Naive thymus-derived CD4-positive, alpha-beta T cell (primary cell): Measurements from ENCODE around the gene UBASH3A. TPM values are rescaled to one million over a fixed set of nuclear protein-coding genes. Genes with fewer than 3 reads are reported as not detected.
"Not testable (repeated sequence)": the region's sequence is repeated elsewhere in the genome, so short reads cannot be mapped to it uniquely, and the experiment has no call there.

ENCODE experiments used
- ATAC-seq: fragments of 150-1000 bp; cut with Tn5 transposase; 2 replicates; pipeline ENCODE4 v1.10.0; 2021; ENCODE audit warnings: mild to moderate bottlenecking, moderate library complexity
- CTCF ChIA-PET: fragments of 350-600 bp; sonication (Branson Sonifier 250); formaldehyde crosslinking; loops from one replicate; lab custom pipeline; 2021; ENCODE audit warnings: antibody characterized with exemption; lab: Charles Lee
- POLR2A ChIA-PET: fragments of 350-600 bp; sonication (Branson Sonifier 250); formaldehyde crosslinking; loops from one replicate; lab custom pipeline; 2021; ENCODE audit warnings: antibody characterized with exemption, inconsistent platforms; lab: Charles Lee
- DNase-seq, 9 donors: peaks; one replicate each; pipeline versions ENCODE4 v3.0.0 to v3.0.0-alpha.2; 2020 to 2022; ENCODE audit warnings: mixed read lengths in 1 of 9
- H3K27ac ChIP-seq: one replicate; pipeline ENCODE4 v1.7.0; 2013; ENCODE audit warnings: mild to moderate bottlenecking, low read depth, low read length, moderate library complexity
- H3K27me3 ChIP-seq, 2 donors: one replicate each; pipeline ENCODE4 v1.7.0; 2013; ENCODE audit warnings: low read length in 2 of 2, mild to moderate bottlenecking in 2 of 2, moderate library complexity in 2 of 2; ENCODE audit not compliant: control insufficient read depth in 2 of 2, insufficient read depth in 2 of 2
- H3K36me3 ChIP-seq, 3 experiments: 1 replicate in 2 of 3; 2 replicates in 1 of 3; pipeline ENCODE4 v1.7.0; 2013; ENCODE audit warnings: low read length in 3 of 3, mild to moderate bottlenecking in 3 of 3, moderate library complexity in 1 of 3; ENCODE audit not compliant: insufficient read depth in 3 of 3, control insufficient read depth in 2 of 3
- H3K4me1 ChIP-seq, 2 donors: one replicate each; pipeline ENCODE4 v1.7.0; 2013; ENCODE audit warnings: low read length in 2 of 2, mild to moderate bottlenecking in 2 of 2, moderate library complexity in 1 of 2; ENCODE audit not compliant: control insufficient read depth in 2 of 2, insufficient read depth in 2 of 2
- H3K4me3 ChIP-seq: 2 replicates; pipeline ENCODE4 v1.7.0; 2013; ENCODE audit warnings: mild to moderate bottlenecking, low read length
- H3K9me3 ChIP-seq, 3 experiments: 1 replicate in 2 of 3; 2 replicates in 1 of 3; pipeline ENCODE4 v1.7.0; 2013; ENCODE audit warnings: low read length in 3 of 3; ENCODE audit not compliant: control insufficient read depth in 2 of 3
- H3K27ac Mint-ChIP-seq, 9 donors: one replicate each; pipeline ENCODE4 v1.8.0; 2020 to 2022; ENCODE audit warnings: mixed read lengths in 9 of 9, mild to moderate bottlenecking in 8 of 9, moderate library complexity in 5 of 9, inconsistent platforms in 2 of 9
- H3K27me3 Mint-ChIP-seq, 5 donors: one replicate each; pipeline ENCODE4 v1.8.0; 2021 to 2022; ENCODE audit warnings: mixed read lengths in 5 of 5, mild to moderate bottlenecking in 1 of 5
- H3K36me3 Mint-ChIP-seq, 5 donors: one replicate each; pipeline ENCODE4 v1.8.0; 2020 to 2022; ENCODE audit warnings: mixed read lengths in 5 of 5, mild to moderate bottlenecking in 3 of 5, inconsistent platforms in 1 of 5
- H3K4me1 Mint-ChIP-seq, 7 donors: one replicate each; pipeline ENCODE4 v1.8.0; 2020 to 2022; ENCODE audit warnings: mixed read lengths in 7 of 7, mild to moderate bottlenecking in 3 of 7, inconsistent platforms in 1 of 7
- H3K4me3 Mint-ChIP-seq, 10 donors: one replicate each; pipeline ENCODE4 v1.8.0; 2020 to 2022; ENCODE audit warnings: mild to moderate bottlenecking in 10 of 10, mixed read lengths in 10 of 10, moderate library complexity in 6 of 10, inconsistent platforms in 2 of 10
- H3K9me3 Mint-ChIP-seq, 11 donors: one replicate each; pipeline ENCODE4 v1.8.0; 2020 to 2022; ENCODE audit warnings: mixed read lengths in 11 of 11, mild to moderate bottlenecking in 4 of 11, inconsistent platforms in 1 of 11, moderate library complexity in 1 of 11
- intact Hi-C, 2 donors: fragments of 100-400 bp; cut with micrococcal nuclease; formaldehyde crosslinking; loops; one replicate each; pipeline ENCODE4 v1.15.1; 2023
- polyA plus RNA-seq, 2 donors: library from polyadenylated mRNA; unstranded; fragments of 300-500 nt; fragmentation: Illumina TruSeq; gene quantifications; one replicate each; pipeline ENCODE4 v1.2.3, GENCODE V29; 2021
- total RNA-seq, 6 experiments: library from RNA in 5 of 6; stranded (reverse) in 5 of 6; gene quantifications; 1 replicate in 5 of 6; 2 replicates in 1 of 6; pipeline ENCODE4 v1.2.3 and lab custom pipeline; 2021 to 2026

The UBASH3A gene
- total and polyA plus RNA-seq, 7 experiments from 2014 or later, result 41.9 to 101 (median 91.7) TPM

DNA sequence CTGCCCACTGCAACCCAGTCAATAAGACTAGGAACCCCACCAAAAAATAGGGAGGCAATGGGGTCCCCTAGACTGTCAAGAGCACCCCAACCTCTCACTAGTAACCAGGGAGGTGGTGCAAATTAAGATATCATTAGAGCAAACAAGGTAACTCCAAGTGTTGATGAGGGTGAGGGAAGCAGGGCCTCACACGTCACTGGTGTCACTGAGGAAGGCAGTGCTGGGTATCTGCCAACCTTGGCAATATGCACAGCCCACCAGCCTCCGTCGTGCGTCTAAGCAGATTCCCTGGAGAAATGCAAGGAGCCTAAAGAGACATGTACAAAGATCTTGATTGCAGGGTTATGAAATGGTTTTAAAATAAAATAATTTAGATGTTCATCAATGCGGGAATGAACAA is 3.8 kb downstream of the UBASH3A start:
- H3K27me3 Mint-ChIP-seq, result no peaks in the 10 kb centered on the region
- DNase-seq (no peak), ATAC-seq (no peak)
- H3K9me3 Mint-ChIP-seq, result peaks cover 0 to 4% (median 0%) of the 10 kb centered on the region in 11 donors
- Histone ChIP-seq H3K4me1 (peaks cover 54 to 63% of the 10 kb centered on the region in 2 donors), H3K9me3 (no peaks in the 10 kb centered on the region), H3K27me3 (no peaks in the 10 kb centered on the region), H3K27ac (peak overlapping the region; percentile 89), H3K4me3 (peak overlapping the region; percentile 66), H3K36me3 (peaks cover 31 to 52% (median 35%) of the 10 kb centered on the region in 3 experiments)
- intact Hi-C loops, result loop anchor here in 1 of 2 donors (10.0 kb wide), 1 partner anchor 393 kb away; the partner anchor contains the start of gene ZBTB21
- POLR2A ChIA-PET, result interaction anchor here (0.9 to 3.2 kb wide), 4 partner anchors 9 to 17 kb away, joined by 3 to 12 read pairs (median 7); no protein-coding TSS in a partner anchor
- peaks cover 33 to 55% (median 50%) of the 10 kb centered on the region in 7 donors for H3K4me1 Mint-ChIP-seq
- H3K36me3 Mint-ChIP-seq, result peaks cover 5 to 42% (median 30%) of the 10 kb centered on the region in 5 donors
- H3K27ac Mint-ChIP-seq, result peak overlapping the region in 8 of 9 donors; percentile 61 to 99 (median 90)
- CTCF ChIA-PET, result no interaction called here
- peak overlapping the region; percentile 82 to 99 (median 94) for H3K4me3 Mint-ChIP-seq

- Histone ChIP-seq H3K27ac (peak overlapping the region; percentile 89), H3K4me1 (peaks cover 53 to 61% of the 10 kb centered on the region in 2 donors), H3K36me3 (peaks cover 40 to 65% (median 47%) of the 10 kb centered on the region in 3 experiments)
- intact Hi-C loops, result loop anchor here in 1 of 2 donors (10.0 kb wide), 1 partner anchor 394 kb away; the partner anchor contains the start of gene ZBTB21
- H3K9me3 ChIP-seq, H3K9me3 Mint-ChIP-seq, H3K4me3 ChIP-seq, DNase-seq, H3K27me3 Mint-ChIP-seq, H3K27me3 ChIP-seq, ATAC-seq: not testable (repeated sequence)
- ChIA-PET CTCF (interaction anchor here (1.0 to 1.7 kb wide), 2 partner anchors 13 to 72 kb away, joined by 3 to 4 read pairs; no protein-coding TSS in a partner anchor), POLR2A (interaction anchor here (0.6 to 3.2 kb wide), 4 partner anchors 12 to 41 kb away, joined by 3 to 12 read pairs (median 10); no protein-coding TSS in a partner anchor)
- Mint-ChIP-seq H3K4me3 (peak overlapping the region in 4 of 10 donors; percentile 82 to 98 (median 96)), H3K4me1 (peaks cover 28 to 55% (median 44%) of the 10 kb centered on the region in 7 donors), H3K36me3 (peaks cover 8 to 48% (median 39%) of the 10 kb centered on the region in 5 donors), H3K27ac (peak overlapping the region in 7 of 9 donors; percentile 65 to 99 (median 88))
These were observed 5.0 kb downstream of the UBASH3A start for GRCh38 chr21:42408718-42409117.

DNA sequence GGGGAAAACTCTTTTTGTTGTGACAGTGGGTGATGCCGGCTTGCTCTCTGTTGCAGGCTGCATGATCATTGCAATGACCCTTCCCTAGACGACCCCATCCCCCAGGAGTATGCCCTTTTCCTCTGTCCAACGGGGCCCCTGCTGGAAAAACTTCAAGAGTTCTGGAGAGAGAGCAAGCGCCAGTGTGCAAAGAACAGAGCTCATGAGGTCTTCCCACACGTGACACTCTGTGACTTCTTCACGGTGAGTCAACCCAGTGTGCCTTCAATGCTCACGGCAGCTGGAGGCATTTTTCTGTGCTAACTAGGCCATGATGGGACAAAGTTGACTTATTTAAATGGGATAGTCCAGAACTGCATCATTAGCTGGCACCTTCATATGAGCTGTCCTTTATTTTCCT is 5.7 kb downstream of the UBASH3A start:
- no peak for DNase-seq
- Mint-ChIP-seq H3K4me3 (peak overlapping the region in 9 of 10 donors; percentile 18 to 82 (median 43)), H3K27ac (peak overlapping the region in 6 of 9 donors; percentile 69 to 88 (median 79)), H3K9me3 (no peaks in the 10 kb centered on the region), H3K27me3 (no peaks in the 10 kb centered on the region), H3K4me1 (peaks cover 34 to 60% (median 49%) of the 10 kb centered on the region in 7 donors), H3K36me3 (peaks cover 13 to 53% (median 43%) of the 10 kb centered on the region in 5 donors)
- H3K4me1 ChIP-seq, result peaks cover 59 to 68% of the 10 kb centered on the region in 2 donors
- intact Hi-C loops, result loop anchor here in 1 of 2 donors (10.0 kb wide), 1 partner anchor 395 kb away; the partner anchor contains the start of gene ZBTB21
- H3K27ac ChIP-seq, result peak overlapping the region; percentile 60
- no peaks in the 10 kb centered on the region for H3K9me3 ChIP-seq
- no peak overlapping the region for H3K4me3 ChIP-seq
- ChIA-PET CTCF (interaction anchor here (1.0 to 1.7 kb wide), 2 partner anchors 12 to 73 kb away, joined by 3 to 4 read pairs; no protein-coding TSS in a partner anchor), POLR2A (interaction anchor here (1.5 to 3.2 kb wide), 4 partner anchors 11 to 16 kb away, joined by 4 to 12 read pairs (median 10); no protein-coding TSS in a partner anchor)
- ATAC-seq, result no peak
- no peaks in the 10 kb centered on the region for H3K27me3 ChIP-seq
- H3K36me3 ChIP-seq, result peaks cover 47 to 71% (median 54%) of the 10 kb centered on the region in 3 experiments

DNA sequence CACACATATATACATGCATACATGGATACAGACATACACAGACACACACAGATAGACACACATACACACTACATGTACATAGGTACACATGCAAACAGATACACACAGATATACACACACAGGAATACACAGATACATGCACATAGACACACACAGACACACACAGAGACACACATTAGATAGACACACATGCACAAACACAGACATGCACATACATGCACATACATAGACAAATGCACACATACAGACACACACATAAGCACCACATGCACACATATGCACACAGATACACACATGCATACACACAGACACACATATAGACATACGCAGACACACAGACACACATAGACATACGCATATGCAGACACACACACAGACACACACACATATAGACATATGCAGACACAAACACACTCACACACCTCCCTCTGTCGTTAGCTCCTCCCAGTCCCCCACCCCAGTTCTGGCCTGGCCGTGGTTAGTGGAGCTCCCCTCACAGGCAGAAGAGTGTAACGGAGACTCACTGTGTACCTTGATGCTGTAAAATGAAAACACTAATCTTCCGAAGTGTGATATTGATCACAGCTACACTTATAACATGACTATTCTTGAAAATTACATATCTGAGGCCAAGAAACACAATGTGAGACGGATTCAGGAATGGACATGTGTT is 7.6 kb downstream of the UBASH3A start:
- H3K4me1 Mint-ChIP-seq, result peaks cover 41 to 78% (median 68%) of the 10 kb centered on the region in 7 donors
- POLR2A ChIA-PET, result interaction anchor here (2.9 kb wide), 1 partner anchor 11 kb away, joined by 15 read pairs; no protein-coding TSS in a partner anchor
- H3K27ac Mint-ChIP-seq, result no peak overlapping the region
- Histone ChIP-seq H3K27ac (peak overlapping the region; percentile 92), H3K36me3 (peaks cover 52 to 81% (median 66%) of the 10 kb centered on the region in 3 experiments), H3K4me1 (peaks cover 79 to 86% of the 10 kb centered on the region in 2 donors), H3K27me3 (no peaks in the 10 kb centered on the region), H3K4me3 (no peak overlapping the region), H3K9me3 (no peaks in the 10 kb centered on the region)
- ATAC-seq (no peak), DNase-seq (peak in 1 of 9 donors; percentile 20)
- H3K27me3 Mint-ChIP-seq, result no peaks in the 10 kb centered on the region
- H3K9me3 Mint-ChIP-seq, result no peaks in the 10 kb centered on the region
- CTCF ChIA-PET, result no interaction called here
- peaks cover 17 to 50% (median 44%) of the 10 kb centered on the region in 5 donors for H3K36me3 Mint-ChIP-seq
- no peak overlapping the region for H3K4me3 Mint-ChIP-seq
- intact Hi-C loops, result no loop called here

DNA sequence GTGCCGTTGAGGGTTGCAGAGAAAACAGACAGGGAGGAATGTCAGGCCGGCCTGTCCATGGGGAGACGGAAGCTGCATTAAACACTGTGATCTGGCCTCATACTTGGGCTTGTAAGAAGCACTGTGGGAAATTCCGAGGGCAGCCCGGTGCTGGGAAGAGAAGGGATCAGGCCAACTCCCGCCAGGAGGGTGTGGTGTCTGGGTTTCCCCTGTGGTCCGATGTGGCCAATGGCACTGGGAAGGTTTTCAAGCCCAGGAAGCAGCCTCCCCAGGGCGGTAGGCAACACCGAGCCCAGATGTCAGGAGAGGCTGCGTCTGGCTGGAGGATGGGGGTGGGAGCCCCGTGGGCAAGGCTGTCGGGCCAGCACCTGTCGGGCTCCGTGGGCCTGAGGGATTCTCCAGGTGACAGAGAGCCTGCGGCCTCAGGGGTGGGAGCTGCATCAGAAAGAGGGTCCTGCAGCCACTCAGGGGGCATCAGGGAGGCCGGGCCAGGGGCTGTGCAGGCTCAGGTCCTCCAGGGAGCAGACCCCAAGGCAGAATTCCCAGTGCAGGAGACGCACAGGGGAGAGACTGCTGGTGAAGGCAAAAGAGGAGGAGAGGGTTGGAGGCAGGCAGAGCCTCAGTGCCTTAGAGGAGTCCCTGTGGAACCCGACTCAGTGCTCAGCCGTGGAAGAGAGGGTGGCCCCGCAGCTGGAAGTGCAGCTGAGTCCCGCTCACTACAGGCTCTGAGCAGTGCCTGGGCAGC is 8.4 kb downstream of the UBASH3A start:
- H3K4me3 Mint-ChIP-seq, result no peak overlapping the region
- peaks cover 17 to 42% (median 40%) of the 10 kb centered on the region in 5 donors for H3K36me3 Mint-ChIP-seq
- CTCF ChIA-PET, result interaction anchor here (0.7 kb wide), 1 partner anchor 561 kb away, joined by 3 read pairs; no protein-coding TSS in a partner anchor
- H3K27me3 Mint-ChIP-seq, result no peaks in the 10 kb centered on the region
- Histone ChIP-seq H3K27ac (peak overlapping the region; percentile 92), H3K4me3 (no peak overlapping the region), H3K4me1 (peaks cover 80 to 86% of the 10 kb centered on the region in 2 donors), H3K27me3 (no peaks in the 10 kb centered on the region), H3K9me3 (no peaks in the 10 kb centered on the region), H3K36me3 (peaks cover 55 to 84% (median 70%) of the 10 kb centered on the region in 3 experiments)
- ATAC-seq (no peak), DNase-seq (no peak)
- intact Hi-C loops, result no loop called here
- POLR2A ChIA-PET, result interaction anchor here (2.8 to 2.9 kb wide), 2 partner anchors 8 to 10 kb away, joined by 9 to 15 read pairs; partner anchors contain the start of gene UBASH3A
- peaks cover 35 to 76% (median 62%) of the 10 kb centered on the region in 7 donors for H3K4me1 Mint-ChIP-seq
- H3K9me3 Mint-ChIP-seq, result no peaks in the 10 kb centered on the region
- peak overlapping the region in 4 of 9 donors; percentile 67 to 97 (median 82) for H3K27ac Mint-ChIP-seq

GRCh38 chr21:42412636-42412933 is 8.9 kb downstream of the UBASH3A start:
- intact Hi-C loops, result no loop called here
- Histone ChIP-seq H3K27me3 (no peaks in the 10 kb centered on the region), H3K36me3 (peaks cover 55 to 80% (median 71%) of the 10 kb centered on the region in 3 experiments), H3K9me3 (no peaks in the 10 kb centered on the region), H3K27ac (peak overlapping the region; percentile 92), H3K4me1 (peaks cover 80 to 83% of the 10 kb centered on the region in 2 donors), H3K4me3 (no peak overlapping the region)
- peaks cover 17 to 40% (median 39%) of the 10 kb centered on the region in 5 donors for H3K36me3 Mint-ChIP-seq
- no peak for ATAC-seq
- H3K4me1 Mint-ChIP-seq, result peaks cover 32 to 76% (median 62%) of the 10 kb centered on the region in 7 donors
- H3K27me3 Mint-ChIP-seq, result no peaks in the 10 kb centered on the region
- peaks cover 0 to 2% (median 0%) of the 10 kb centered on the region in 11 donors for H3K9me3 Mint-ChIP-seq
- ChIA-PET CTCF (no interaction called here), POLR2A (interaction anchor here (2.8 to 2.9 kb wide), 2 partner anchors 9 to 10 kb away, joined by 9 to 15 read pairs; partner anchors contain the start of gene UBASH3A)
- DNase-seq, result no peak
- peak overlapping the region in 5 of 9 donors; percentile 58 to 97 (median 68) for H3K27ac Mint-ChIP-seq
- no peak overlapping the region for H3K4me3 Mint-ChIP-seq
